Measurements from ENCODE around the gene CD44.

CD44 gene

GRCh38 chr11:35153280-35153679 is 14.3 kb downstream of the CD44 start:
- Histone ChIP-seq H3K27ac (ENCODE audit: low read depth, low read length) (no peak overlapping the region), H4K20me1 (ENCODE audit: control insufficient read depth, insufficient read depth, low read depth, low read length) (no peaks in the 10 kb centered on the region), H3K4me3 (ENCODE audit: low read length) (no peak overlapping the region), H3K9me2 (replicated peaks; ENCODE audit: control insufficient read depth, low read length) (no peaks in the 10 kb centered on the region), H3K9me3 (ENCODE audit: control insufficient read depth, insufficient read depth, low read length) (no peaks in the 10 kb centered on the region), H3K4me2 (ENCODE audit: low read length) (no peak overlapping the region), H3K4me1 (ENCODE audit: control insufficient read depth, low read length) (no peaks in the 10 kb centered on the region), H3K27me3 (ENCODE audit: control insufficient read depth, low read length) (peaks cover 11% of the 10 kb centered on the region), H3K79me2 (ENCODE audit: control insufficient read depth, low read length) (no peaks in the 10 kb centered on the region), H3F3A (ENCODE audit: control insufficient read depth, insufficient read depth) (no peaks in the 10 kb centered on the region), H3K36me3 (ENCODE audit: control insufficient read depth, low read length) (no peaks in the 10 kb centered on the region)
- TF ChIP-seq CTCF (IDR thresholded peaks at IDR 0.05; ENCODE audit: low read depth, low read length, poor library complexity, severe bottlenecking) = no peak
- TF ChIP-seq EZH2phosphoT487 (IDR thresholded peaks at IDR 0.05; ENCODE audit: borderline replicate concordance, low read length) = no peak

GRCh38 chr11:35154952-35155351 is 16.0 kb downstream of the CD44 start:
- no peak overlapping the region for H3K4me2 ChIP-seq (ENCODE audit: low read length)
- H3K27me3 ChIP-seq (ENCODE audit: control insufficient read depth, low read length) = peaks cover 8% of the 10 kb centered on the region
- H3K9me2 ChIP-seq (replicated peaks; ENCODE audit: control insufficient read depth, low read length) = no peaks in the 10 kb centered on the region
- no peaks in the 10 kb centered on the region for H3K79me2 ChIP-seq (ENCODE audit: control insufficient read depth, low read length)
- H3F3A ChIP-seq (ENCODE audit: control insufficient read depth, insufficient read depth) = no peaks in the 10 kb centered on the region
- no peak for TF ChIP-seq CTCF (IDR thresholded peaks at IDR 0.05; ENCODE audit: low read depth, low read length, poor library complexity, severe bottlenecking)
- TF ChIP-seq EZH2phosphoT487 (IDR thresholded peaks at IDR 0.05; ENCODE audit: borderline replicate concordance, low read length) = no peak
- H4K20me1 ChIP-seq (ENCODE audit: control insufficient read depth, insufficient read depth, low read depth, low read length) = no peaks in the 10 kb centered on the region
- no peaks in the 10 kb centered on the region for H3K36me3 ChIP-seq (ENCODE audit: control insufficient read depth, low read length)
- H3K4me1 ChIP-seq (ENCODE audit: control insufficient read depth, low read length) = no peaks in the 10 kb centered on the region
- no peak overlapping the region for H3K4me3 ChIP-seq (ENCODE audit: low read length)
- no peak overlapping the region for H3K27ac ChIP-seq (ENCODE audit: low read depth, low read length)
- H3K9me3 ChIP-seq (ENCODE audit: control insufficient read depth, insufficient read depth, low read length) = no peaks in the 10 kb centered on the region

- Histone ChIP-seq H3F3A (ENCODE audit: control insufficient read depth, insufficient read depth) (no peaks in the 10 kb centered on the region), H3K4me2 (ENCODE audit: low read length) (no peak overlapping the region), H3K79me2 (ENCODE audit: control insufficient read depth, low read length) (no peaks in the 10 kb centered on the region), H3K36me3 (ENCODE audit: control insufficient read depth, low read length) (no peaks in the 10 kb centered on the region), H3K4me1 (ENCODE audit: control insufficient read depth, low read length) (no peaks in the 10 kb centered on the region), H4K20me1 (ENCODE audit: control insufficient read depth, insufficient read depth, low read depth, low read length) (no peaks in the 10 kb centered on the region), H3K27ac (ENCODE audit: low read depth, low read length) (no peak overlapping the region), H3K9me3 (ENCODE audit: control insufficient read depth, insufficient read depth, low read length) (no peaks in the 10 kb centered on the region), H3K4me3 (ENCODE audit: low read length) (no peak overlapping the region), H3K27me3 (ENCODE audit: control insufficient read depth, low read length) (peaks cover 7% of the 10 kb centered on the region), H3K9me2 (replicated peaks; ENCODE audit: control insufficient read depth, low read length) (no peaks in the 10 kb centered on the region)
- TF ChIP-seq EZH2phosphoT487 (IDR thresholded peaks at IDR 0.05; ENCODE audit: borderline replicate concordance, low read length) (no peak), CTCF (IDR thresholded peaks at IDR 0.05; ENCODE audit: low read depth, low read length, poor library complexity, severe bottlenecking) (no peak)
Measured at GRCh38 chr11:35155677-35156076, 16.7 kb downstream of the CD44 start.
